Neural cell (in vitro differentiated cells): ENCODE measurements around the gene FOXJ3. TPM values are rescaled to one million over a fixed set of nuclear protein-coding genes. Genes with fewer than 3 reads are reported as not detected.
A peak's percentile ranks its signal among the peaks of the same experiment; 100 is the strongest.

Source experiments
- H2AFZ ChIP-seq: fragments of 200-600, 300-800 bp; sonication (generic), shearing (Covaris generic); 2 replicates; pipeline ENCODE4 v1.6.0; 2014; ENCODE audit warnings: low read depth, mild to moderate bottlenecking, antibody characterized with exemption, low read length, moderate library complexity
- H3F3A ChIP-seq: fragments of 200-600 bp; shearing (Covaris generic); 2 replicates; pipeline ENCODE4 v1.6.1; 2016; ENCODE audit warnings: mild to moderate bottlenecking, moderate library complexity, mixed read lengths, antibody characterized with exemption, low read length; ENCODE audit not compliant: insufficient read depth, poor library complexity, severe bottlenecking
- H3K27ac ChIP-seq: fragments of 200-600, 300-800 bp; sonication (generic), shearing (Covaris generic); 2 replicates; pipeline ENCODE4 v1.5.1; 2014; ENCODE audit warnings: mild to moderate bottlenecking, low read length, moderate library complexity
- H3K27me3 ChIP-seq: fragments of 300-800, 200-600 bp; sonication (generic), shearing (Covaris generic); 2 replicates; pipeline ENCODE4 v1.6.0; 2014; ENCODE audit warnings: mild to moderate bottlenecking, low read depth, low read length, moderate library complexity; ENCODE audit not compliant: insufficient read depth
- H3K36me3 ChIP-seq: fragments of 300-800, 200-600 bp; sonication (generic), shearing (Covaris generic); 2 replicates; pipeline ENCODE4 v1.5.1; 2014; ENCODE audit warnings: mild to moderate bottlenecking, antibody characterized with exemption, low read length, moderate library complexity; ENCODE audit not compliant: insufficient read depth
- H3K4me2 ChIP-seq: fragments of 300-800, 200-600 bp; sonication (generic), shearing (Covaris generic); 2 replicates; pipeline ENCODE4 v1.6.0; 2014; ENCODE audit warnings: mild to moderate bottlenecking, low read length
- H3K4me3 ChIP-seq: fragments of 300-800, 200-600 bp; sonication (generic), shearing (Covaris generic); 2 replicates; pipeline ENCODE4 v1.5.1; 2014; ENCODE audit warnings: mild to moderate bottlenecking, low read length, moderate library complexity
- H3K79me2 ChIP-seq: fragments of 200-600 bp; shearing (Covaris generic); replicated peaks from 2 replicates; pipeline ENCODE4 v1.6.0; 2014; ENCODE audit warnings: mild to moderate bottlenecking, low read length, moderate library complexity; ENCODE audit not compliant: insufficient read depth
- H3K9ac ChIP-seq: fragments of 300-800, 200-600 bp; sonication (generic), shearing (Covaris generic); 2 replicates; pipeline ENCODE4 v1.6.1; 2016; ENCODE audit warnings: mild to moderate bottlenecking, low read length, mixed read lengths
- H3K9me2 ChIP-seq: fragments of 200-600 bp; shearing (Covaris generic); 2 replicates; pipeline ENCODE4 v1.6.1; 2016; ENCODE audit warnings: mild to moderate bottlenecking, low read length, mixed read lengths; ENCODE audit not compliant: insufficient read depth
- H3K9me3 ChIP-seq: fragments of 200-600, 300-800 bp; sonication (generic), shearing (Covaris generic); 2 replicates; pipeline ENCODE4 v1.6.1; 2016; ENCODE audit warnings: mild to moderate bottlenecking, mixed run types, low read length, moderate library complexity, mixed read lengths
- H4K20me1 ChIP-seq: fragments of 200-600 bp; shearing (Covaris generic); 2 replicates; pipeline ENCODE4 v1.6.1; 2016; ENCODE audit warnings: mild to moderate bottlenecking, mixed run types; ENCODE audit not compliant: insufficient read depth
- EP300 ChIP-seq: fragments of 450-650 bp; conservative IDR thresholded peaks from 2 replicates; pipeline ENCODE4 v1.6.1; 2014; ENCODE audit warnings: antibody characterized with exemption, mild to moderate bottlenecking, moderate library complexity; ENCODE audit not compliant: poor library complexity, severe bottlenecking
- EZH2 ChIP-seq: fragments of 200-600, 300-800 bp; shearing (Covaris generic), sonication (generic); IDR thresholded peaks from 2 replicates; pipeline ENCODE4 v1.6.1; 2014; ENCODE audit warnings: antibody characterized with exemption, low read length, borderline replicate concordance, mild to moderate bottlenecking; ENCODE audit not compliant: insufficient read depth, poor library complexity, severe bottlenecking
- MXI1 ChIP-seq: fragments of 450-650 bp; conservative IDR thresholded peaks from 2 replicates; pipeline ENCODE4 v1.6.1; 2014; ENCODE audit warnings: antibody characterized with exemption, mild to moderate bottlenecking; ENCODE audit not compliant: poor library complexity, severe bottlenecking
- POLR2AphosphoS5 ChIP-seq: IDR thresholded peaks from 2 replicates; pipeline ENCODE4 v1.6.1; 2012
- RAD21 ChIP-seq: fragments of 450-650 bp; conservative IDR thresholded peaks from 2 replicates; pipeline ENCODE4 v1.6.1; 2014; ENCODE audit warnings: antibody characterized with exemption, mild to moderate bottlenecking, moderate library complexity
- SMC3 ChIP-seq: fragments of 450-650 bp; conservative IDR thresholded peaks from 2 replicates; pipeline ENCODE4 v1.6.1; 2014; ENCODE audit warnings: antibody characterized with exemption, mild to moderate bottlenecking, moderate library complexity; ENCODE audit not compliant: poor library complexity
- TAF1 ChIP-seq: IDR thresholded peaks from 2 replicates; pipeline ENCODE4 v1.6.1; 2012; ENCODE audit warnings: low read depth
- polyA plus RNA-seq: library from polyadenylated mRNA; depleted of rRNA; stranded (reverse); fragments of >200 nt; gene quantifications from 2 replicates; pipeline ENCODE4 v1.2.3, GENCODE V29; 2014
- TF ChIP-seq, protein P1 (sequence below): fragments of 450-650 bp; IDR thresholded peaks from 2 replicates; pipeline ENCODE4 v1.5.1; 2014; ENCODE audit warnings: antibody characterized with exemption, mild to moderate bottlenecking, moderate library complexity; ENCODE audit not compliant: poor library complexity, severe bottlenecking
- TF ChIP-seq, protein P2 (sequence below): IDR thresholded peaks from 2 replicates; pipeline ENCODE4 v1.6.1; 2012; ENCODE audit warnings: borderline replicate concordance

FOXJ3 gene
- polyA plus RNA-seq, 1 donor from 2014 or later = 36.0 TPM

DNA sequence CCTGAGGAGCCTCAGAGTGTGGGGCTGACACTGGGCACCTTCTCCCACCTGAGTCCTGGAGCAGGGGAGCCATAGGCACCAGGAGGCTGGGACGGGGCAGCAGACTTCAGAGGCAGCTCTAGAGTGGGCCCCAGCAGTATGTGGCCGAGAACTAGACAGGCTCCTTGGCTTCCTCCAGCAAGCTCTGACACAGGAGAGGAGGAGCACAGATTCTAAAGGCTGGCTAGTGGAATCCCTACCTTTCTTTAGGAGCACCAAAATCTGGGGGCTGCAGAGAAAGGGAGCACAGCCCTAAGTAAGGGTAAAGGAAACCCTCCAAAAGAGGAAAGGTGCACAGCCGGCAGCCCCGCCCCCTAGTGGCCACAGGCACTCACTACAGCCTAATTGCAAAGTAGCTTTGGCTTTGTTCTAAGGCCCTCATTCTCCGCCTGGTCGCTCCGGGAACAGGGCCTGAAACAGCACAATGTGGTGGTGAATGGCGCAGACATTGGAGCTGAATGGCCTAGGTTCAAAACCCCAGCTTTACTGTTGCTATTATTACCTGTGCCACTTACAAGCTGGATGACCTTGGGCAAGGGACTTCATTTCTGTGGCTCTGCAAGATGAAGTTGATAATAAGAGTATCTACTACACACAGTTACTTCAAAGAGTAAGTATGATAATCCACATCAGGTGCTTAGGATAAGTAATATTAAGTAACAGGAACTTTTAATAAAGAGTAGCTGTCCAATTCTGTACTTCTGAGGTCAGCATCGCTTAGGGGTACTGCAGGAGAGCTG, 161.7 kb downstream of the FOXJ3 start:
- TF ChIP-seq, protein P1, sequence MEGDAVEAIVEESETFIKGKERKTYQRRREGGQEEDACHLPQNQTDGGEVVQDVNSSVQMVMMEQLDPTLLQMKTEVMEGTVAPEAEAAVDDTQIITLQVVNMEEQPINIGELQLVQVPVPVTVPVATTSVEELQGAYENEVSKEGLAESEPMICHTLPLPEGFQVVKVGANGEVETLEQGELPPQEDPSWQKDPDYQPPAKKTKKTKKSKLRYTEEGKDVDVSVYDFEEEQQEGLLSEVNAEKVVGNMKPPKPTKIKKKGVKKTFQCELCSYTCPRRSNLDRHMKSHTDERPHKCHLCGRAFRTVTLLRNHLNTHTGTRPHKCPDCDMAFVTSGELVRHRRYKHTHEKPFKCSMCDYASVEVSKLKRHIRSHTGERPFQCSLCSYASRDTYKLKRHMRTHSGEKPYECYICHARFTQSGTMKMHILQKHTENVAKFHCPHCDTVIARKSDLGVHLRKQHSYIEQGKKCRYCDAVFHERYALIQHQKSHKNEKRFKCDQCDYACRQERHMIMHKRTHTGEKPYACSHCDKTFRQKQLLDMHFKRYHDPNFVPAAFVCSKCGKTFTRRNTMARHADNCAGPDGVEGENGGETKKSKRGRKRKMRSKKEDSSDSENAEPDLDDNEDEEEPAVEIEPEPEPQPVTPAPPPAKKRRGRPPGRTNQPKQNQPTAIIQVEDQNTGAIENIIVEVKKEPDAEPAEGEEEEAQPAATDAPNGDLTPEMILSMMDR = peak; percentile 90
- peak; percentile 91 for TF ChIP-seq SMC3
- TF ChIP-seq EP300 = no peak
- TF ChIP-seq RAD21 = peak; percentile 78
- Histone ChIP-seq H3K36me3 (no peaks in the 10 kb centered on the region), H2AFZ (no peak overlapping the region), H3K79me2 (no peaks in the 10 kb centered on the region), H4K20me1 (no peaks in the 10 kb centered on the region), H3K27me3 (no peaks in the 10 kb centered on the region), H3F3A (no peaks in the 10 kb centered on the region), H3K4me2 (no peak overlapping the region), H3K27ac (no peak overlapping the region), H3K9me2 (no peaks in the 10 kb centered on the region), H3K9ac (no peak overlapping the region), H3K9me3 (no peaks in the 10 kb centered on the region), H3K4me3 (no peak overlapping the region)

GRCh38 chr1:42172381-42173133, 162.5 kb downstream of the FOXJ3 start:
- H3F3A ChIP-seq = no peaks in the 10 kb centered on the region
- no peak overlapping the region for H3K27ac ChIP-seq
- H3K36me3 ChIP-seq = no peaks in the 10 kb centered on the region
- no peaks in the 10 kb centered on the region for H3K9me2 ChIP-seq
- no peak overlapping the region for H3K4me2 ChIP-seq
- H3K27me3 ChIP-seq = no peaks in the 10 kb centered on the region
- no peaks in the 10 kb centered on the region for H4K20me1 ChIP-seq
- TF ChIP-seq EZH2 = no peak
- TF ChIP-seq, protein P1 = no peak
- TF ChIP-seq POLR2AphosphoS5 = no peak
- no peak for TF ChIP-seq RAD21
- no peak for TF ChIP-seq MXI1
- no peak for TF ChIP-seq EP300
- no peak for TF ChIP-seq SMC3
- TF ChIP-seq, protein P2, sequence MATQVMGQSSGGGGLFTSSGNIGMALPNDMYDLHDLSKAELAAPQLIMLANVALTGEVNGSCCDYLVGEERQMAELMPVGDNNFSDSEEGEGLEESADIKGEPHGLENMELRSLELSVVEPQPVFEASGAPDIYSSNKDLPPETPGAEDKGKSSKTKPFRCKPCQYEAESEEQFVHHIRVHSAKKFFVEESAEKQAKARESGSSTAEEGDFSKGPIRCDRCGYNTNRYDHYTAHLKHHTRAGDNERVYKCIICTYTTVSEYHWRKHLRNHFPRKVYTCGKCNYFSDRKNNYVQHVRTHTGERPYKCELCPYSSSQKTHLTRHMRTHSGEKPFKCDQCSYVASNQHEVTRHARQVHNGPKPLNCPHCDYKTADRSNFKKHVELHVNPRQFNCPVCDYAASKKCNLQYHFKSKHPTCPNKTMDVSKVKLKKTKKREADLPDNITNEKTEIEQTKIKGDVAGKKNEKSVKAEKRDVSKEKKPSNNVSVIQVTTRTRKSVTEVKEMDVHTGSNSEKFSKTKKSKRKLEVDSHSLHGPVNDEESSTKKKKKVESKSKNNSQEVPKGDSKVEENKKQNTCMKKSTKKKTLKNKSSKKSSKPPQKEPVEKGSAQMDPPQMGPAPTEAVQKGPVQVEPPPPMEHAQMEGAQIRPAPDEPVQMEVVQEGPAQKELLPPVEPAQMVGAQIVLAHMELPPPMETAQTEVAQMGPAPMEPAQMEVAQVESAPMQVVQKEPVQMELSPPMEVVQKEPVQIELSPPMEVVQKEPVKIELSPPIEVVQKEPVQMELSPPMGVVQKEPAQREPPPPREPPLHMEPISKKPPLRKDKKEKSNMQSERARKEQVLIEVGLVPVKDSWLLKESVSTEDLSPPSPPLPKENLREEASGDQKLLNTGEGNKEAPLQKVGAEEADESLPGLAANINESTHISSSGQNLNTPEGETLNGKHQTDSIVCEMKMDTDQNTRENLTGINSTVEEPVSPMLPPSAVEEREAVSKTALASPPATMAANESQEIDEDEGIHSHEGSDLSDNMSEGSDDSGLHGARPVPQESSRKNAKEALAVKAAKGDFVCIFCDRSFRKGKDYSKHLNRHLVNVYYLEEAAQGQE = no peak
- TF ChIP-seq TAF1 = no peak
- H3K4me3 ChIP-seq = no peak overlapping the region
- no peak overlapping the region for H2AFZ ChIP-seq
- no peak overlapping the region for H3K9ac ChIP-seq
- no peaks in the 10 kb centered on the region for H3K79me2 ChIP-seq
- H3K9me3 ChIP-seq = no peaks in the 10 kb centered on the region
